ENCODE data around the gene EIF4E1B.

Gene EIF4E1B

DNA sequence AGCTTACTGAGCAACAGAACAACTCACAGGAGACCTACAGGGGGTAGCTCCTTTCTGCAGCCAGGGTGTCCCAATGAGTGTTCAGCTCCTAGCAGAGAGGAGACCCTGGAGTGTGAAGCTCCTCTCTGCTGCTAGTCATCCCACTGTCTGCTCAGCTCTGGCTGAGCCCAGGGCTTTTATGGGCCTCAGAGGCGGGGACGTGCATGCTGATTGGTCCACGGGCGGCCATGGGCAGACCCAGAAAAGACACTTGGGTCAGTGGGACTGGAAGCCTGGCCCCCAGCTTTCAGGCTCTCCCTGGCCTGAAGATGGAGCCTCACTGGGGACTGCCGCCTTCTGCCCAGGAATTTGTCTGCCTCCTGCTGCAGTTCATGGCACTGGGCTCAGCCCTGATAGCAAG lies 57.4 kb downstream of the EIF4E1B start:
- H3K4me3 ChIP-seq (ENCODE audit: low read length, poor library complexity, severe bottlenecking), result no peak overlapping the region
- H3K9me3 ChIP-seq (ENCODE audit: insufficient read depth, low read depth, low read length), result no peaks in the 10 kb centered on the region
- no peaks in the 10 kb centered on the region for H3K36me3 ChIP-seq (ENCODE audit: insufficient read depth, low read length)
- no peaks in the 10 kb centered on the region for H4K20me1 ChIP-seq (ENCODE audit: insufficient read depth, low read length, poor library complexity, severe bottlenecking)
- no peaks in the 10 kb centered on the region for H3K4me1 ChIP-seq (ENCODE audit: insufficient read depth, low read length, poor library complexity, severe bottlenecking)
- H2AFZ ChIP-seq (ENCODE audit: low read length), result no peak overlapping the region
- no peaks in the 10 kb centered on the region for H3K9me2 ChIP-seq (replicated peaks; ENCODE audit: low read depth, low read length)
- no peak overlapping the region for H3K4me2 ChIP-seq (ENCODE audit: low read depth, low read length, poor library complexity, severe bottlenecking)
- no peaks in the 10 kb centered on the region for H3K27me3 ChIP-seq (ENCODE audit: insufficient read depth, low read length, poor library complexity, severe bottlenecking)
- no peaks in the 10 kb centered on the region for H3K79me2 ChIP-seq (ENCODE audit: insufficient read depth, low read length)
- H3F3A ChIP-seq (ENCODE audit: low read depth), result no peaks in the 10 kb centered on the region
- H3K9ac ChIP-seq (ENCODE audit: low read depth, low read length, poor library complexity, severe bottlenecking), result no peak overlapping the region
- TF ChIP-seq, protein P1, sequence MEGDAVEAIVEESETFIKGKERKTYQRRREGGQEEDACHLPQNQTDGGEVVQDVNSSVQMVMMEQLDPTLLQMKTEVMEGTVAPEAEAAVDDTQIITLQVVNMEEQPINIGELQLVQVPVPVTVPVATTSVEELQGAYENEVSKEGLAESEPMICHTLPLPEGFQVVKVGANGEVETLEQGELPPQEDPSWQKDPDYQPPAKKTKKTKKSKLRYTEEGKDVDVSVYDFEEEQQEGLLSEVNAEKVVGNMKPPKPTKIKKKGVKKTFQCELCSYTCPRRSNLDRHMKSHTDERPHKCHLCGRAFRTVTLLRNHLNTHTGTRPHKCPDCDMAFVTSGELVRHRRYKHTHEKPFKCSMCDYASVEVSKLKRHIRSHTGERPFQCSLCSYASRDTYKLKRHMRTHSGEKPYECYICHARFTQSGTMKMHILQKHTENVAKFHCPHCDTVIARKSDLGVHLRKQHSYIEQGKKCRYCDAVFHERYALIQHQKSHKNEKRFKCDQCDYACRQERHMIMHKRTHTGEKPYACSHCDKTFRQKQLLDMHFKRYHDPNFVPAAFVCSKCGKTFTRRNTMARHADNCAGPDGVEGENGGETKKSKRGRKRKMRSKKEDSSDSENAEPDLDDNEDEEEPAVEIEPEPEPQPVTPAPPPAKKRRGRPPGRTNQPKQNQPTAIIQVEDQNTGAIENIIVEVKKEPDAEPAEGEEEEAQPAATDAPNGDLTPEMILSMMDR (conservative IDR thresholded peaks at IDR 0.05; ENCODE audit: low read length), result no peak
- no peak for TF ChIP-seq EZH2phosphoT487 (IDR thresholded peaks at IDR 0.05; ENCODE audit: borderline replicate concordance)

DNA sequence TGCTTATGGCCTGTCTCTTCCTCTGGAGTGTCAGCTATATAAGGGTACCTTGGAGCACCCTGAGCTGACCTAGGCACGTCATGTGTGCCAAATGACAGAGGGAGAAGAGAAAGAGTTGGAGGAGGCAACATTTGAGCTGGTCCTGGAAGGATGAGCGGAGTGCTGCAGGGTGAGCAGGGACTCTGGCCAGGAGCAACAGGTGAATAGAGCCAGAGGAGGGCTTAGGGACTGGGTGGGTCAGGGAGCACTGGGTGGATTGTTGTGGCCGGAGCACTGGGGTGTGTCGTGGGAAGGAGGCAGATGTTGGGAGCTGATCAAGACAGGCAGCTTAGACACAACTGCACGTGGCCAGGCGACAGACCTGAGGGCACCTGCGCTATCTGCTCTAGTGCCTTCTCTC lies 60.4 kb downstream of the EIF4E1B start:
- no peak overlapping the region for H3K4me2 ChIP-seq (ENCODE audit: low read depth, low read length, poor library complexity, severe bottlenecking)
- no peak overlapping the region for H3K4me3 ChIP-seq (ENCODE audit: low read length, poor library complexity, severe bottlenecking)
- H2AFZ ChIP-seq (ENCODE audit: low read length), result no peak overlapping the region
- no peaks in the 10 kb centered on the region for H3K4me1 ChIP-seq (ENCODE audit: insufficient read depth, low read length, poor library complexity, severe bottlenecking)
- no peak overlapping the region for H3K9ac ChIP-seq (ENCODE audit: low read depth, low read length, poor library complexity, severe bottlenecking)
- no peaks in the 10 kb centered on the region for H3F3A ChIP-seq (ENCODE audit: low read depth)
- no peaks in the 10 kb centered on the region for H3K27me3 ChIP-seq (ENCODE audit: insufficient read depth, low read length, poor library complexity, severe bottlenecking)
- H3K79me2 ChIP-seq (ENCODE audit: insufficient read depth, low read length), result no peaks in the 10 kb centered on the region
- no peaks in the 10 kb centered on the region for H3K9me2 ChIP-seq (replicated peaks; ENCODE audit: low read depth, low read length)
- H3K9me3 ChIP-seq (ENCODE audit: insufficient read depth, low read depth, low read length), result no peaks in the 10 kb centered on the region
- no peaks in the 10 kb centered on the region for H4K20me1 ChIP-seq (ENCODE audit: insufficient read depth, low read length, poor library complexity, severe bottlenecking)
- no peaks in the 10 kb centered on the region for H3K36me3 ChIP-seq (ENCODE audit: insufficient read depth, low read length)
- TF ChIP-seq, protein P1 (conservative IDR thresholded peaks at IDR 0.05; ENCODE audit: low read length), result no peak
- TF ChIP-seq EZH2phosphoT487 (IDR thresholded peaks at IDR 0.05; ENCODE audit: borderline replicate concordance), result no peak

DNA sequence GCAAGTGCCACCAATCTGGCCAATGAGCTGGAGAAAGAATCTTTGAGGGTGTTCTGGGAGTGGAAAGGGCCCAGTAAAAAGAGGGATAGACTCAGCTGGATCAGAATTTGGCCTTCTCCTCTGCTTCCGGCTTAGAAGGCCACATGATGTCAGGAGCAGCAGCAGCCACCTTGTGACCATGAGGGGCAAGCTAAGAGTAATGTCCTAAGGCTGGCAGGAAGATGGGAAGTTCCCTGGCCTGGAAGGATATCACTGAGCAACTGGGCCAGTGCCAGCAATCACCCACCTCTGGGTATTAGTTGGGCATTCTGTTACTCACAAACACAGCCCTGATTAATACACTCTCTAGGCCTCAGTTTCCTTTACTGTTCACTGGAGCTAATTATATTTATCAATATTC lies 61.0 kb downstream of the EIF4E1B start:
- Histone ChIP-seq H3K9me2 (replicated peaks; ENCODE audit: low read depth, low read length) (no peaks in the 10 kb centered on the region), H3K27me3 (ENCODE audit: insufficient read depth, low read length, poor library complexity, severe bottlenecking) (no peaks in the 10 kb centered on the region), H3K9ac (ENCODE audit: low read depth, low read length, poor library complexity, severe bottlenecking) (no peak overlapping the region), H2AFZ (ENCODE audit: low read length) (no peak overlapping the region), H3K4me1 (ENCODE audit: insufficient read depth, low read length, poor library complexity, severe bottlenecking) (no peaks in the 10 kb centered on the region), H3K4me3 (ENCODE audit: low read length, poor library complexity, severe bottlenecking) (no peak overlapping the region), H3K36me3 (ENCODE audit: insufficient read depth, low read length) (no peaks in the 10 kb centered on the region), H3K4me2 (ENCODE audit: low read depth, low read length, poor library complexity, severe bottlenecking) (no peak overlapping the region), H3F3A (ENCODE audit: low read depth) (no peaks in the 10 kb centered on the region), H3K79me2 (ENCODE audit: insufficient read depth, low read length) (no peaks in the 10 kb centered on the region), H4K20me1 (ENCODE audit: insufficient read depth, low read length, poor library complexity, severe bottlenecking) (no peaks in the 10 kb centered on the region), H3K9me3 (ENCODE audit: insufficient read depth, low read depth, low read length) (no peaks in the 10 kb centered on the region)
- TF ChIP-seq, protein P1 (conservative IDR thresholded peaks at IDR 0.05; ENCODE audit: low read length), result no peak
- TF ChIP-seq EZH2phosphoT487 (IDR thresholded peaks at IDR 0.05; ENCODE audit: borderline replicate concordance), result no peak

Data from Loucy (cell line).